HepG2 (cell line): ENCODE data around the gene PEPD. TPM values are rescaled to one million over a fixed set of nuclear protein-coding genes. Genes with fewer than 3 reads are reported as not detected.

Experiments
- AHDC1 ChIP-seq: sonication (generic); formaldehyde crosslinking; IDR thresholded peaks from 2 replicates; pipeline ENCODE4 v1.5.1; 2020; ENCODE audit warnings: mild to moderate bottlenecking, missing genetic modification reagents, borderline replicate concordance
- ARID4A ChIP-seq: sonication (generic); formaldehyde crosslinking; IDR thresholded peaks from 2 replicates; pipeline ENCODE4 v1.5.0; 2020; ENCODE audit warnings: mild to moderate bottlenecking, missing genetic modification reagents, borderline replicate concordance
- CBX2 ChIP-seq, 2 experiments: fragments of 200-600 bp in 1 of 2; sonication (generic); formaldehyde crosslinking in 1 of 2; IDR thresholded peaks; 2 replicates each; pipeline versions ENCODE4 v1.7.0 to v1.8.1; 2018 to 2022; ENCODE audit warnings: low read depth in 2 of 2, low read length in 1 of 2, mild to moderate bottlenecking in 1 of 2, missing genetic modification reagents in 1 of 2
- CEBPG ChIP-seq: IDR thresholded peaks from 2 replicates; pipeline ENCODE4 v1.6.1; 2016
- FOXO4 ChIP-seq: sonication (generic); formaldehyde crosslinking; conservative IDR thresholded peaks from 2 replicates; pipeline ENCODE4 v1.8.1; 2023; ENCODE audit warnings: missing genetic modification reagents
- HNRNPUL1 ChIP-seq: fragments of 200-400 bp; formaldehyde crosslinking; IDR thresholded peaks from 2 replicates; pipeline ENCODE4 v1.6.1; 2017; ENCODE audit warnings: low read depth, mild to moderate bottlenecking, low read length, moderate library complexity
- TEF ChIP-seq: sonication (generic); formaldehyde crosslinking; IDR thresholded peaks from 2 replicates; pipeline ENCODE4 v1.5.0; 2020; ENCODE audit warnings: missing genetic modification reagents
- ZNF331 ChIP-seq: sonication (generic); formaldehyde crosslinking; IDR thresholded peaks from 2 replicates; pipeline ENCODE4 v1.4.0; 2020; ENCODE audit warnings: missing genetic modification reagents
- ZNF337 ChIP-seq: sonication (generic); formaldehyde crosslinking; IDR thresholded peaks from 2 replicates; pipeline ENCODE4 v1.5.1; 2020; ENCODE audit warnings: missing genetic modification reagents, low read depth, mild to moderate bottlenecking, borderline replicate concordance
- ZNF503 ChIP-seq: sonication (generic); formaldehyde crosslinking; IDR thresholded peaks from 2 replicates; pipeline ENCODE4 v1.4.0; 2020; ENCODE audit warnings: missing genetic modification reagents
- ZNF546 ChIP-seq: sonication (generic); formaldehyde crosslinking; conservative IDR thresholded peaks from 2 replicates; pipeline ENCODE4 v1.8.1; 2023; ENCODE audit warnings: mild to moderate bottlenecking, missing genetic modification reagents
- ZNF816 ChIP-seq: sonication (generic); formaldehyde crosslinking; IDR thresholded peaks from 2 replicates; pipeline ENCODE4 v1.8.0; 2022; ENCODE audit warnings: missing genetic modification reagents, mild to moderate bottlenecking, borderline replicate concordance
- polyA plus RNA-seq, 8 experiments: library from polyadenylated mRNA; depleted of rRNA in 3 of 8; stranded (reverse) in 7 of 8; unstranded in 1 of 8; fragments of >200 nt; fragmentation: Illumina TruSeq in 4 of 8; extraction: Trizol in 4 of 8; gene quantifications; 2 replicates each; pipeline versions ENCODE4 v1.2.1 to v1.2.3, GENCODE V29; 2011 to 2016; ENCODE audit warnings: low read depth in 4 of 8, missing spikeins in 1 of 8, mixed read lengths in 1 of 8; ENCODE audit not compliant: insufficient read depth in 1 of 8
- total RNA-seq, 5 experiments: library from RNA; depleted of rRNA; stranded (reverse); fragments of >200 nt; fragmentation: Illumina TruSeq; extraction: Trizol; gene quantifications; 2 replicates each; pipeline ENCODE4 v1.2.3, GENCODE V29; 2016; ENCODE audit warnings: low read depth in 1 of 5

PEPD gene
- total and polyA plus RNA-seq, 2 of the 13 experiments (the other 11 are each of a cell fraction or from before 2014, with no cell fraction given): 60.7 to 75.1 TPM

GRCh38 chr19:33403221-33403972 is 118.2 kb downstream of the PEPD start (continued):
- TF ChIP-seq AHDC1 (CRISPR knock-in tag) (peak; percentile 92; the same call in 1 of the 2 replicates), FOXO4 (peak; percentile 96; the same call in 1 of the 2 replicates), CEBPG (CRISPR knock-in tag) (peak; percentile 91), ZNF546 (CRISPR knock-in tag) (peak; percentile 98), ZNF331 (peak; percentile 86; the same call in 1 of the 2 replicates), ZNF337 (CRISPR knock-in tag) (peak; percentile 96; the same call in 1 of the 2 replicates), CBX2 (IDR thresholded peaks at IDR 0.05; ENCODE audit: low read depth, low read length) (no peak), CBX2 (CRISPR knock-in tag; IDR thresholded peaks at IDR 0.05; ENCODE audit: low read depth) (peak; percentile 88; the same call in 1 of the 2 replicates), ARID4A (CRISPR knock-in tag) (peak; percentile 84; the same call in 1 of the 2 replicates), HNRNPUL1 (no peak), ZNF503 (peak; percentile 93), TEF (CRISPR knock-in tag) (peak; percentile 41; the same call in 1 of the 2 replicates), ZNF816 (CRISPR knock-in tag) (peak; percentile 97; the same call in 1 of the 2 replicates)
